GM12872 (cell line): ENCODE measurements around the gene STAT5B.

Experiments
- CTCF ChIP-seq: IDR thresholded peaks from 3 replicates; pipeline ENCODE4 v1.5.1; 2011; ENCODE audit warnings: low read depth, mild to moderate bottlenecking, low read length, moderate library complexity; ENCODE audit not compliant: insufficient read depth

STAT5B gene

GRCh38 chr17:42247734-42248133, 28.5 kb downstream of the STAT5B start:
- no peak for TF ChIP-seq CTCF

GRCh38 chr17:42246515-42246914, 29.7 kb downstream of the STAT5B start:
- TF ChIP-seq CTCF: no peak

GRCh38 chr17:42243493-42243982, 32.7 kb downstream of the STAT5B start:
- no peak for TF ChIP-seq CTCF

GRCh38 chr17:42241871-42242270, 34.3 kb downstream of the STAT5B start:
- TF ChIP-seq CTCF: no peak

- TF ChIP-seq CTCF: no peak
Measured at GRCh38 chr17:42240201-42240600, 36.0 kb downstream of the STAT5B start.

GRCh38 chr17:42236760-42237159, 39.4 kb downstream of the STAT5B start:
- TF ChIP-seq CTCF: no peak

GRCh38 chr17:42233994-42234393, 42.2 kb downstream of the STAT5B start:
- no peak for TF ChIP-seq CTCF

GRCh38 chr17:42233156-42233555, 43.0 kb downstream of the STAT5B start:
- TF ChIP-seq CTCF: no peak
